ENCODE results near the gene LOXL1. TPM values are rescaled to one million over a fixed set of nuclear protein-coding genes. Genes with fewer than 3 reads are reported as not detected.

LOXL1 gene
- total and polyA plus RNA-seq, 2 of the 4 experiments (the other 2 are of a cell fraction), result 148 to 332 TPM

DNA sequence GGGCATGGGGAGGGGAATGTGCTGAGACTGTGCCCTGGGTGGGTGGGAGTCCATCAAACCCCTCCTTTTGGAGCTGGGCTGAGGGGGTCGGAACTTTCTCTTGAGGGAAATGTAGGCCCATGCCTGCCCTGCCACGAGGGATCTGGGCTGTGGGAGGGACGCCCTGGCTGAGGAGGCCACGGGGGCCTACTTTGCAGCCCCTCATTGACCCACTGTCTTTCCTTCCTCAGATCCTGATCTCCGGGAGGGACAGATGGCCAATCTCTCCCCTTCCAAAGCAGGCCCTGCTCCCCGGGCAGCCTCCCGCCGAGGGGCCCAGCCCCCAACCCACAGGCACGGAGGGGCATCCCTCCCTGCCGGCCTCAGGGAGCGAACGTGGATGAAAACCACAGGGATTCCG, 25.3 kb downstream of the LOXL1 start (continued):
- TF ChIP-seq, protein P1, sequence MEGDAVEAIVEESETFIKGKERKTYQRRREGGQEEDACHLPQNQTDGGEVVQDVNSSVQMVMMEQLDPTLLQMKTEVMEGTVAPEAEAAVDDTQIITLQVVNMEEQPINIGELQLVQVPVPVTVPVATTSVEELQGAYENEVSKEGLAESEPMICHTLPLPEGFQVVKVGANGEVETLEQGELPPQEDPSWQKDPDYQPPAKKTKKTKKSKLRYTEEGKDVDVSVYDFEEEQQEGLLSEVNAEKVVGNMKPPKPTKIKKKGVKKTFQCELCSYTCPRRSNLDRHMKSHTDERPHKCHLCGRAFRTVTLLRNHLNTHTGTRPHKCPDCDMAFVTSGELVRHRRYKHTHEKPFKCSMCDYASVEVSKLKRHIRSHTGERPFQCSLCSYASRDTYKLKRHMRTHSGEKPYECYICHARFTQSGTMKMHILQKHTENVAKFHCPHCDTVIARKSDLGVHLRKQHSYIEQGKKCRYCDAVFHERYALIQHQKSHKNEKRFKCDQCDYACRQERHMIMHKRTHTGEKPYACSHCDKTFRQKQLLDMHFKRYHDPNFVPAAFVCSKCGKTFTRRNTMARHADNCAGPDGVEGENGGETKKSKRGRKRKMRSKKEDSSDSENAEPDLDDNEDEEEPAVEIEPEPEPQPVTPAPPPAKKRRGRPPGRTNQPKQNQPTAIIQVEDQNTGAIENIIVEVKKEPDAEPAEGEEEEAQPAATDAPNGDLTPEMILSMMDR (conservative IDR thresholded peaks at IDR 0.05; ENCODE audit: low read depth, low read length), result no peak
- no peak for TF ChIP-seq MAFK (IDR thresholded peaks at IDR 0.05; ENCODE audit: low read depth, low read length)
- TF ChIP-seq POLR2A (IDR thresholded peaks at IDR 0.05; ENCODE audit: low read depth, low read length), result no peak
- TF ChIP-seq NFE2L2 (IDR thresholded peaks at IDR 0.05; ENCODE audit: low read depth, low read length), result no peak
